A673 (cell line): ENCODE measurements around the gene NUP107. TPM values are rescaled to one million over a fixed set of nuclear protein-coding genes. Genes with fewer than 3 reads are reported as not detected.

Experiments used
- BruUV-seq: library from RNA; stranded (reverse); fragments of 400-500 nt; replicated peaks from 2 replicates; lab custom pipeline; 2021; lab: Mats Ljungman, UMichigan
- CTCF ChIA-PET: fragments of 300-600 bp; sonication (Branson Sonifier 250); formaldehyde crosslinking; loops from one replicate; lab custom pipeline; 2022; ENCODE audit warnings: antibody characterized with exemption; lab: Charles Lee
- POLR2A ChIA-PET: fragments of 300-600 bp; sonication (Branson Sonifier 250); formaldehyde crosslinking; loops from one replicate; lab custom pipeline; 2022; ENCODE audit warnings: antibody characterized with exemption; ENCODE audit not compliant: low non-redundant PET; lab: Charles Lee
- DNase-seq: peaks from one replicate; pipeline ENCODE4 v3.0.0-alpha.2; 2015; ENCODE audit warnings: low spot score
- H3K27ac ChIP-seq: fragments of 200-600 bp; sonication (generic); 2 replicates; pipeline ENCODE4 v1.5.1; 2016; ENCODE audit warnings: mixed run types, low read depth, mild to moderate bottlenecking, mixed read lengths, antibody characterized with exemption, low read length; ENCODE audit not compliant: poor library complexity, severe bottlenecking
- H3K27me3 ChIP-seq: fragments of 200-600 bp; sonication (generic); replicated peaks from 2 replicates; pipeline ENCODE4 v1.6.1; 2017; ENCODE audit warnings: mixed run types, low read depth, mild to moderate bottlenecking, mixed read lengths, antibody characterized with exemption, low read length; ENCODE audit not compliant: insufficient read depth, poor library complexity
- H3K36me3 ChIP-seq: fragments of 200-600 bp; sonication (generic); 2 replicates; pipeline ENCODE4 v1.6.1; 2016; ENCODE audit warnings: mixed run types, mild to moderate bottlenecking, mixed read lengths, antibody characterized with exemption, low read length; ENCODE audit not compliant: insufficient read depth, poor library complexity, severe bottlenecking
- H3K4me1 ChIP-seq: fragments of 200-600 bp; sonication (generic); 2 replicates; pipeline ENCODE4 v1.6.1; 2017; ENCODE audit warnings: mixed run types, mild to moderate bottlenecking, mixed read lengths, antibody characterized with exemption, low read length; ENCODE audit not compliant: insufficient read depth, poor library complexity, severe bottlenecking
- H3K4me3 ChIP-seq: fragments of 200-600 bp; sonication (generic); 2 replicates; pipeline ENCODE4 v1.5.1; 2016; ENCODE audit warnings: low read depth, mixed run types, mild to moderate bottlenecking, mixed read lengths, low read length; ENCODE audit not compliant: poor library complexity, severe bottlenecking
- H3K9me3 ChIP-seq: fragments of 200-600 bp; sonication (generic); 2 replicates; pipeline ENCODE4 v1.6.1; 2016; ENCODE audit warnings: mixed run types, low read depth, mild to moderate bottlenecking, mixed read lengths, antibody characterized with exemption, low read length; ENCODE audit not compliant: poor library complexity, severe bottlenecking
- EZH2 ChIP-seq: fragments of 200-600 bp; sonication (generic); IDR thresholded peaks from 2 replicates; pipeline ENCODE4 v1.6.1; 2017; ENCODE audit warnings: borderline replicate concordance, low read depth, mild to moderate bottlenecking, mixed read lengths, antibody characterized with exemption, low read length; ENCODE audit not compliant: poor library complexity, severe bottlenecking
- intact Hi-C: fragments of 100-400 bp; cut with micrococcal nuclease; formaldehyde crosslinking; loops from one replicate; pipeline ENCODE4 v1.10.0; 2022; ENCODE audit not compliant: unreplicated experiment
- total RNA-seq: library from RNA; stranded (reverse); gene quantifications from 2 replicates; pipeline ENCODE4 v1.2.3, GENCODE V29; 2021
- TF ChIP-seq, protein P1 (sequence below): fragments of 300-800, 200-600 bp; sonication (generic); conservative IDR thresholded peaks from 2 replicates; pipeline ENCODE4 v1.5.1; 2017; ENCODE audit warnings: low read depth, mild to moderate bottlenecking, antibody characterized with exemption, low read length, moderate library complexity, mixed read lengths

NUP107 gene
- total RNA-seq, 1 experiment from 2014 or later: 127 TPM

DNA sequence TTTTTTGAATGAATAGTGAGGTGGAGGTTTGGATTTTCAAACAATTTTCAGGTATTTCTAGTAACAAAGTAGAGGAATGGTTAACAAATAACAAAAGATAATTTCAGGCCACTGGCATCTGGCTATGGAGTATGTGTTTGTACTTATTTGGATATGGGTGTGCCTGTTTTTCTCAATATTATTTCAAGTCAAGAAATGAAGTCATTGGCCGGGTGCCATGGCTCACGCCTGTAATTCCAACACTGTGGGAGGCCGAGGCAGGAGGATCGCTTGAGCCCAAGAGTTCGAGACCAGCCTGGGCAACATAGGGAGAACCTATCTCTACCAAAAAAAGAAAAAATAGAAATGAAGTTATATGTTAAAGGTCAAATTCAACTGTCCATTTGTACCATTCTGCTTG lies 73.1 kb downstream of the NUP107 start:
- POLR2A ChIA-PET: no interaction called here
- Histone ChIP-seq H3K36me3 (peaks cover 8% of the 10 kb centered on the region), H3K9me3 (no peaks in the 10 kb centered on the region), H3K27ac (no peak overlapping the region), H3K27me3 (no peaks in the 10 kb centered on the region), H3K4me3 (no peak overlapping the region), H3K4me1 (no peaks in the 10 kb centered on the region)
- CTCF ChIA-PET: no interaction called here
- no TSS peak for BruUV-seq
- no peak for DNase-seq
- intact Hi-C loops: no loop called here
- TF ChIP-seq, protein P1, sequence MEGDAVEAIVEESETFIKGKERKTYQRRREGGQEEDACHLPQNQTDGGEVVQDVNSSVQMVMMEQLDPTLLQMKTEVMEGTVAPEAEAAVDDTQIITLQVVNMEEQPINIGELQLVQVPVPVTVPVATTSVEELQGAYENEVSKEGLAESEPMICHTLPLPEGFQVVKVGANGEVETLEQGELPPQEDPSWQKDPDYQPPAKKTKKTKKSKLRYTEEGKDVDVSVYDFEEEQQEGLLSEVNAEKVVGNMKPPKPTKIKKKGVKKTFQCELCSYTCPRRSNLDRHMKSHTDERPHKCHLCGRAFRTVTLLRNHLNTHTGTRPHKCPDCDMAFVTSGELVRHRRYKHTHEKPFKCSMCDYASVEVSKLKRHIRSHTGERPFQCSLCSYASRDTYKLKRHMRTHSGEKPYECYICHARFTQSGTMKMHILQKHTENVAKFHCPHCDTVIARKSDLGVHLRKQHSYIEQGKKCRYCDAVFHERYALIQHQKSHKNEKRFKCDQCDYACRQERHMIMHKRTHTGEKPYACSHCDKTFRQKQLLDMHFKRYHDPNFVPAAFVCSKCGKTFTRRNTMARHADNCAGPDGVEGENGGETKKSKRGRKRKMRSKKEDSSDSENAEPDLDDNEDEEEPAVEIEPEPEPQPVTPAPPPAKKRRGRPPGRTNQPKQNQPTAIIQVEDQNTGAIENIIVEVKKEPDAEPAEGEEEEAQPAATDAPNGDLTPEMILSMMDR: no peak
- no peak for TF ChIP-seq EZH2

DNA sequence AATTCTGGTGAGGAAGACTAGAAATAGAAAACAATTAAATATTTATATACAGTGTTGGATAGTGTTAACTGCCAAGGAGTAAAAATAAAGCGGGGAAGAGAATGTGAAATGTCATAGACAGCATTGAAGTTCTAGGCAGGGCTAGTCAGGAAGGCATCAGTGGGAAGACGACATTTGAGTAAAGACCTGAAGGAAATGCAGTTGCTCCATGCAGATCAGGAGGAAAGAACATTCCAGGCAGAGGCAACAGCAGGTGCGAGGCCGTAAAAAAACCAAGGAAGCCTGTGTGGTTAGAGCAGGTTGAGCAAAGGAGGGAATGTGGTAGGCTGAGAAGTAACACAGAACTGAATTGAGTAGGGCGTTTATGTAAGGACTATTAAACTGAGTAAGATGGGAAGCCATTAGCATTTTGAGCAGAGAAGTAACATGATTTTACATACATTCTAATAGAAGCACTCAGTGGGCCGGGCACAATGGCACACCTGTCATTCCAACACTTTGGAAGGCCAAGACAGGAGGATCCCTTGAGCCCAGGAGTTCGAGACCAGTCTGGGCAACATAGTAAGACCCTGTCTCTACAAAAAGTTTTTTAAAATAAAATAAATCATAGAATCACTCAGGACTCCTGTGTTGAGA lies 74.1 kb downstream of the NUP107 start:
- Histone ChIP-seq H3K27me3 (no peaks in the 10 kb centered on the region), H3K4me3 (no peak overlapping the region), H3K36me3 (peaks cover 8% of the 10 kb centered on the region), H3K9me3 (no peaks in the 10 kb centered on the region), H3K4me1 (no peaks in the 10 kb centered on the region), H3K27ac (no peak overlapping the region)
- POLR2A ChIA-PET: no interaction called here
- TF ChIP-seq, protein P1: no peak
- TF ChIP-seq EZH2: no peak
- no peak for DNase-seq
- CTCF ChIA-PET: no interaction called here
- intact Hi-C loops: no loop called here
- no TSS peak for BruUV-seq

DNA sequence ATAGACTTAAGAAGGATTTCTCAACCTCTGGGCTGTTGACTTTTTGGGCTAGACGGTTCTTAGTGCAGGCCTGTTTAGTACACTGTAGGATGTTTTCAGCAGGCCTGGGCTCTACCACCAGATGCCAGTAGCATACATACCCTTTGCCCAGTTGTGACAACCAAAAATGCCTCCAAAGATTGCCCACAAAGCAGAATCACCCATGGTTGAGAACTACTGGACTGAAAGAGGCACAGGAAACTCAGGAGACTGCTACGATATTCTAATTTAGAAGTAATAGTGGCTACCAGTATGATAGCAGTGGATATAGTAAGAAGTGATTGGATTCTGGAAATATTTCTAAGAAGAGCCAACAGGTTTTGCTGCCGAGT lies 74.6 kb downstream of the NUP107 start:
- Histone ChIP-seq H3K36me3 (peaks cover 8% of the 10 kb centered on the region), H3K4me1 (no peaks in the 10 kb centered on the region), H3K4me3 (no peak overlapping the region), H3K27ac (no peak overlapping the region), H3K27me3 (no peaks in the 10 kb centered on the region), H3K9me3 (no peaks in the 10 kb centered on the region)
- CTCF ChIA-PET: no interaction called here
- no peak for DNase-seq
- POLR2A ChIA-PET: no interaction called here
- intact Hi-C loops: no loop called here
- TF ChIP-seq, protein P1: no peak
- TF ChIP-seq EZH2: no peak
- no TSS peak for BruUV-seq
